Psoas muscle (tissue), 8 donors: ENCODE data around the gene SCAMP4. TPM values are rescaled to one million over a fixed set of nuclear protein-coding genes. Genes with fewer than 3 reads are reported as not detected.

Experiments used
- ATAC-seq, 4 donors: fragments of 200-7000 bp; cut with Tn5 transposase; one replicate each; pipeline ENCODE4 v1.9.1; 2020; ENCODE audit warnings: moderate library complexity in 3 of 4, mild to moderate bottlenecking in 2 of 4
- DNase-seq, 2 donors: peaks; one replicate each; pipeline ENCODE4 v3.0.0-alpha.2; 2020
- H3K27ac ChIP-seq: fragments of 200-600 bp; one replicate; pipeline ENCODE4 v1.8.0; 2022
- H3K27me3 ChIP-seq, 3 donors: fragments of 200-600 bp in 1 of 3; one replicate each; pipeline versions ENCODE4 v1.6.1 to v1.8.0; 2013 to 2022; ENCODE audit warnings: low read length in 2 of 3, mild to moderate bottlenecking in 2 of 3, moderate library complexity in 1 of 3; ENCODE audit not compliant: insufficient read depth in 3 of 3
- H3K36me3 ChIP-seq, 2 donors: fragments of 200-600 bp in 1 of 2; one replicate each; pipeline versions ENCODE4 v1.6.1 to v1.8.0; 2013 to 2022; ENCODE audit warnings: low read depth in 1 of 2, mild to moderate bottlenecking in 1 of 2, moderate library complexity in 1 of 2; ENCODE audit not compliant: insufficient read depth in 1 of 2
- H3K4me1 ChIP-seq: fragments of 200-600 bp; one replicate; pipeline ENCODE4 v1.8.0; 2022
- H3K4me3 ChIP-seq: fragments of 200-600 bp; one replicate; pipeline ENCODE4 v1.8.0; 2022; ENCODE audit warnings: mild to moderate bottlenecking
- H3K9me3 ChIP-seq: fragments of 200-600 bp; one replicate; pipeline ENCODE4 v1.8.0; 2022
- CTCF ChIP-seq: fragments of 200-600 bp; IDR thresholded peaks from one replicate; pipeline ENCODE4 v1.8.0; 2022; ENCODE audit warnings: antibody characterized with exemption
- WGBS, 3 donors: extraction: QIAGEN DNeasy Blood & Tissue Kit; methylation state at CpG; one replicate each; pipeline versions ENCODE4 v1.1.6 to v1.1.7; 2013; 5-methylcytosine and 5-hydroxymethylcytosine counted together
- intact Hi-C, 2 donors: fragments of 100-400 bp; cut with DNase I; formaldehyde crosslinking; loops; one replicate each; pipeline versions ENCODE4 v1.11.0 to v1.14.2; 2022
- polyA plus RNA-seq, 3 donors: library from polyadenylated mRNA; stranded (reverse); fragments of 200-250 nt; gene quantifications; one replicate each; pipeline ENCODE4 v1.2.3, GENCODE V29; 2013
- total RNA-seq, 4 donors: library from RNA; stranded (reverse); fragmentation: NEBNext Ultra II Directional in 2 of 4; extraction: Animal tissue kit (Norgen Biotek cat#: 25700) in 2 of 4; gene quantifications; one replicate each; pipeline versions ENCODE4 v1.2.1 to v1.2.4, GENCODE V29; 2021 to 2023
- donor health status: healthy with polysubstance abuse.
- donor health status: DM: no; HTN: no; CAD: no; lungs with moderate emphysema.
- donor health status: Bipolar disorder and iron deficiency.
- donor health status: healthy.
- donor health status: DM: yes; HTN: yes; CAD: no.
- donor health status: DM: no; HTN: no; CAD: no.
- donor health status: DM: no; HTN: no; CAD: no.
- donor health status: DM: yes; HTN: yes; CAD: no.

The SCAMP4 gene
- total and polyA plus RNA-seq, 7 donors, result 9.5 to 17.5 (median 15.5) TPM

- TF ChIP-seq CTCF, result no peak
- Histone ChIP-seq H3K9me3 (no peaks in the 10 kb centered on the region), H3K27me3 (no peaks in the 10 kb centered on the region), H3K4me3 (no peak overlapping the region), H3K27ac (no peak overlapping the region), H3K36me3 (no peaks in the 10 kb centered on the region), H3K4me1 (no peaks in the 10 kb centered on the region)
- no peak for DNase-seq
- ATAC-seq, result no peak
- 93 to 94% (median 94%) methylated on average over 44 of the region's 44 CpGs for WGBS, 3 donors
- intact Hi-C loops, result no loop called here
Measured at GRCh38 chr19:1949304-1950101, 44.3 kb downstream of the SCAMP4 start.

DNA sequence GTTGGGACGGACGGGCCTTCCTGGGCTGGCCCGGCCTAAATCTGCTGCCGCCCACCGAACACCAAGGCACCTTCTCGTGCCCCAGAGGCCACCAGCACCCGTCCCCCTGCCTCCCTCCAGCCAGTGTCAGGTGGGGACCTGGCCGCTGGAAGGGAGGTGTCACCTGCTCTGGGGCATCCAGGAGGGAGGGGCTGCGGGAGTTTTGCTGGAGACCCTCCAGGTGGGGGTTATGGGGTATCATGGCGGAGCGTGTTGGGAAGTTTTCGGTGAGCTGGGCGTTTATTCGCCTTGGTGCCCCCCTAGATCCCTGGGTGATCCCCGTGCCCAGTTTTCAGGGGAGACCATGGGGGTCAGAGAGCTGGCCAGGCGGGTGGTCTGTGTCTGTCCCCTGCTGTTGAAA lies 45.4 kb downstream of the SCAMP4 start:
- ATAC-seq (no peak), DNase-seq (no peak)
- intact Hi-C loops, result no loop called here
- TF ChIP-seq CTCF, result no peak
- H3K36me3 ChIP-seq, result no peaks in the 10 kb centered on the region
- no peaks in the 10 kb centered on the region for H3K4me1 ChIP-seq
- H3K9me3 ChIP-seq, result no peaks in the 10 kb centered on the region
- H3K4me3 ChIP-seq, result no peak overlapping the region
- no peaks in the 10 kb centered on the region for H3K27me3 ChIP-seq
- H3K27ac ChIP-seq, result no peak overlapping the region
- WGBS, 3 donors, result 95 to 99% (median 97%) methylated on average over 12 to 16 of the region's 16 CpGs

- H3K4me1 ChIP-seq, result peaks cover 8% of the 10 kb centered on the region
- no peak for ATAC-seq
- WGBS, 3 donors, result 77 to 79% (median 79%) methylated on average over 21 of the region's 21 CpGs
Measured at GRCh38 chr19:1952635-1953034, 47.4 kb downstream of the SCAMP4 start.

DNA sequence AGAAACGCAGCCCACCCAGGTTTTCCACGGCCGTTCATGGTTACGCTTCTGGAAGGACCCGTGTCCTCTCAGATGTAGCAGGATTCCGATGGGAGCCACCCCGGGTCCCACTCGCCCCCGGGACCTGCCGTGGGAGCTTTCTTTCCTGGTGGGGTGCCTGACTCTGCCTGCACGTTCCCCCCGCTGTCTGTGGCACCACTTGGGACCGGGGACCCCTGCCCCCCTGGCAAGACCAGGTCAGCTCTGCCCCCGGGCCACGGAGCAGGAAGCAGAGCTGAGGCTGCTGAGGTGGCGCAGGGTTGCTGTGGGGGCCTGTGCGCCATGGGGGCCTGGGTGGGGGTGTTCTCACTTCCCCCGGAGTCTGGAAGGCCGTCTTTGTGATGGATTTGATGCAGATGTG lies 47.8 kb downstream of the SCAMP4 start:
- peaks cover 8% of the 10 kb centered on the region for H3K4me1 ChIP-seq
- TF ChIP-seq CTCF, result no peak
- H3K9me3 ChIP-seq, result no peaks in the 10 kb centered on the region
- no peak for DNase-seq
- H3K27ac ChIP-seq, result no peak overlapping the region
- H3K4me3 ChIP-seq, result no peak overlapping the region
- no peak for ATAC-seq
- WGBS, 3 donors, result 88 to 91% (median 89%) methylated on average over 19 of the region's 19 CpGs
- H3K36me3 ChIP-seq, result no peaks in the 10 kb centered on the region
- intact Hi-C loops, result no loop called here
- H3K27me3 ChIP-seq, result no peaks in the 10 kb centered on the region

More at GRCh38 chr19:1952635-1953034, 47.4 kb downstream of the SCAMP4 start:
- Histone ChIP-seq H3K27me3 (no peaks in the 10 kb centered on the region), H3K27ac (no peak overlapping the region), H3K36me3 (no peaks in the 10 kb centered on the region), H3K9me3 (no peaks in the 10 kb centered on the region), H3K4me3 (no peak overlapping the region)
- no peak for DNase-seq
- no peak for TF ChIP-seq CTCF
- intact Hi-C loops, result no loop called here
